Thymus (tissue), 11 donors: ENCODE results near the gene SHROOM1. TPM values are rescaled to one million over a fixed set of nuclear protein-coding genes. Genes with fewer than 3 reads are reported as not detected.

Source experiments
- DNase-seq, 9 donors: peaks; one replicate each; pipeline ENCODE4 v3.0.0-alpha.2; 2013; ENCODE audit warnings: low spot score in 9 of 9, low read depth in 6 of 9, missing footprints in 1 of 9
- H3K27ac ChIP-seq, 2 donors: one replicate each; pipeline ENCODE4 v1.5.1; 2013; ENCODE audit warnings: control low read depth in 1 of 2, low read depth in 1 of 2, low read length in 1 of 2, mild to moderate bottlenecking in 1 of 2, moderate library complexity in 1 of 2
- H3K27me3 ChIP-seq, 2 donors: one replicate each; pipeline ENCODE4 v1.5.1; 2013; ENCODE audit warnings: low read length in 1 of 2; ENCODE audit not compliant: control insufficient read depth in 2 of 2, insufficient read depth in 1 of 2
- H3K36me3 ChIP-seq, 2 donors: one replicate each; pipeline ENCODE4 v1.5.1; 2013; ENCODE audit warnings: low read length in 1 of 2, mild to moderate bottlenecking in 1 of 2, moderate library complexity in 1 of 2; ENCODE audit not compliant: control insufficient read depth in 2 of 2, insufficient read depth in 2 of 2
- H3K4me1 ChIP-seq, 2 donors: one replicate each; pipeline ENCODE4 v1.5.1; 2013; ENCODE audit warnings: low read length in 2 of 2; ENCODE audit not compliant: control insufficient read depth in 2 of 2, insufficient read depth in 2 of 2
- H3K4me3 ChIP-seq, 2 donors: one replicate each; pipeline ENCODE4 v1.5.1; 2013; ENCODE audit warnings: low read length in 2 of 2, control low read depth in 1 of 2, mild to moderate bottlenecking in 1 of 2
- H3K9me3 ChIP-seq, 2 donors: one replicate each; pipeline ENCODE4 v1.5.1; 2013; ENCODE audit warnings: low read length in 1 of 2, mild to moderate bottlenecking in 1 of 2; ENCODE audit not compliant: control insufficient read depth in 2 of 2, insufficient read depth in 1 of 2
- WGBS: extraction: QIAGEN DNeasy Blood & Tissue Kit; methylation state at CpG from one replicate; pipeline ENCODE4 v1.1.7; 2013; 5-methylcytosine and 5-hydroxymethylcytosine counted together
- polyA plus RNA-seq: library from polyadenylated mRNA; stranded (reverse); fragments of 200-250 nt; gene quantifications from one replicate; pipeline ENCODE4 v1.2.3, GENCODE V29; 2013
- total RNA-seq: library from RNA; stranded (reverse); fragments of 120-200 nt; gene quantifications from one replicate; pipeline ENCODE4 v1.2.4, GENCODE V29; 2013
- donor health status: healthy.

SHROOM1 gene
- total and polyA plus RNA-seq, 2 donors = 0.90 to 6.2 TPM

DNA sequence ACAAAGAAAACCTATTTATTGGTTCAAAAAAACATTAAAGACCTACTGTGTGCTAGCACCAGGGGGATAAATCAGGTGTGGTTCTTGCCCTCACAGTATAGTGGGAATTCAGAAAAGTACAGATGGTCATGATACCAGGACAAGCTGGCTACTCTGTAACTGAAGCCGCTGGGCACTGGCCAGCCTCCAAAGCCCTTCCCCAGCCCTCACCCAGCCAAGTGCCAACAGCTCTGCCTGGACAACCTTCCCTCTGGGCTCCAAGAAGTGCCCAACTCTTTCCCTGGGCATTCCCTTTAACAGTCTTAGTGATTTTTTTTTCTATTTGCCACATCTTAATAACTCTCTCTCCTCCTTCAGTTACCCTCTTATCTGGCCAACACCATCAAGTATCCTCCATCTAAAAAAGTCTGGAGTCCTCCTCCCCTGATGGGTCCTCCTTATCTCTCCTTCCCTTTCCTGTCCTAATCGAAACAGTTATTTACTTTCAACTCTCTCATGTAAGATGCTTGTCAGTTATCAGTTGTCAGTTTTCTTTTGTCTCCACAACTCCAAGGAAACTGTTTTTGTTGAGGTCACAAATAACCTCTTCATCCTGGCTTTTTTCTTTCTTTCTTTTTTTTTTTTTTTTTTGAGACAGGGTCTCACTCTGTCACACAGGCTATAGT is 40.1 kb downstream of the SHROOM1 start:
- H3K27ac ChIP-seq = no peak overlapping the region
- 78% methylated on average over 2 of the region's 2 CpGs for whole genome bisulfite sequencing
- no peak for DNase-seq
- no peaks in the 10 kb centered on the region for H3K9me3 ChIP-seq
- H3K36me3 ChIP-seq = no peaks in the 10 kb centered on the region
- H3K4me3 ChIP-seq = no peak overlapping the region
- peaks cover 0 to 7% of the 10 kb centered on the region in 2 donors for H3K27me3 ChIP-seq
- H3K4me1 ChIP-seq = peaks cover 0 to 3% of the 10 kb centered on the region in 2 donors

- Histone ChIP-seq H3K4me3 (no peak overlapping the region), H3K9me3 (no peaks in the 10 kb centered on the region), H3K4me1 (peaks cover 0 to 7% of the 10 kb centered on the region in 2 donors), H3K36me3 (no peaks in the 10 kb centered on the region), H3K27ac (no peak overlapping the region), H3K27me3 (peaks cover 0 to 7% of the 10 kb centered on the region in 2 donors)
- no peak for DNase-seq
- 94% methylated on average over 8 of the region's 8 CpGs for WGBS
Measured at GRCh38 chr5:132788990-132789886, 41.2 kb downstream of the SHROOM1 start.

- H3K27ac ChIP-seq = no peak overlapping the region
- no peaks in the 10 kb centered on the region for H3K36me3 ChIP-seq
- peaks cover 0 to 7% of the 10 kb centered on the region in 2 donors for H3K4me1 ChIP-seq
- 98% methylated on average over 1 of the region's 1 CpG for WGBS
- no peak overlapping the region for H3K4me3 ChIP-seq
- H3K9me3 ChIP-seq = no peaks in the 10 kb centered on the region
- H3K27me3 ChIP-seq = peaks cover 0 to 10% of the 10 kb centered on the region in 2 donors
- no peak for DNase-seq
Measured at GRCh38 chr5:132788508-132788907, 41.9 kb downstream of the SHROOM1 start.

DNA sequence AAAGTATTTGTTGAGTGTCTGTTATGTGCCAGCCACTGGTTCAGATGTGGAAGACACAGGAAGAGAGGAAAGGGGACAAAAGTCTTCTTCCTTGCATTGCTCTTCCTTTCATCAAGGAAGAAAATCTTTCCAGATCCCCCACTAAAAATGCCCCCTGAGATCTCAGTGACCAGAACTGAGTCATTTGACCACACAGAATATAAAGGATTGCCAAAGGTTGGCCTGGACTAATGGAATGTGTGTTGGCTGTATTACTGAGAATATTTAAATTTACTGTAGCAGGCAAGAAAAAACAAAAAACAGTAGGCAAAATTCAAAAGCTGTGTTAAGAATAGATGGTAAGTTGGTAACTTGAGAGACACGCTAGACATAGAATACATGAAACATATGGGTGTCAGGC is 43.4 kb downstream of the SHROOM1 start:
- H3K27me3 ChIP-seq = peaks cover 0 to 12% of the 10 kb centered on the region in 2 donors
- DNase-seq = no peak
- H3K9me3 ChIP-seq = no peaks in the 10 kb centered on the region
- H3K4me1 ChIP-seq = peaks cover 0 to 7% of the 10 kb centered on the region in 2 donors
- H3K27ac ChIP-seq = no peak overlapping the region
- H3K4me3 ChIP-seq = no peak overlapping the region
- 100% methylated on average over 1 of the region's 1 CpG for WGBS
- no peaks in the 10 kb centered on the region for H3K36me3 ChIP-seq

DNA sequence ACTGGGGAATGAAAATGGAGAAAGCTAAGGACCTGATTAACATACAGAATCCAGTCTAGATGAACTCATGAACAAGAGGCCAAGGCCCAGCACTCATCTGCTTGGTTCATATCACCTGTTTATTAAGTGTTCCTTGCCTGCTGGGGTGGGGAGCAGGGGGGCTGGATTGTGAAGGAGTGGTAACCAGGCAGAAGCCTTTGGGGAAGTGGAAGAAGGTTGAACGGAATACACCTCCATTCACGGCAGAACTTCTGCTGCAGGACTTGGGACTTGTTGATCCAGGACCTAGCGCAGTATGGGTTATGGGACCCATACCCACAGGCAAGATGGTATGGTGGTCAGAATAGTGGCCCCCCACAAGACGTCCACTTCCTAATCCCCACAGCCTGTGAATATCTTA is 44.6 kb downstream of the SHROOM1 start:
- no peak overlapping the region for H3K27ac ChIP-seq
- H3K36me3 ChIP-seq = no peaks in the 10 kb centered on the region
- H3K4me1 ChIP-seq = peaks cover 0 to 7% of the 10 kb centered on the region in 2 donors
- H3K4me3 ChIP-seq = no peak overlapping the region
- no peak for DNase-seq
- no peaks in the 10 kb centered on the region for H3K9me3 ChIP-seq
- 96% methylated on average over 4 of the region's 4 CpGs for WGBS
- H3K27me3 ChIP-seq = peaks cover 0 to 14% of the 10 kb centered on the region in 2 donors

GRCh38 chr5:132785365-132785764 is 45.1 kb downstream of the SHROOM1 start:
- no peak overlapping the region for H3K4me3 ChIP-seq
- peaks cover 0 to 14% of the 10 kb centered on the region in 2 donors for H3K27me3 ChIP-seq
- no peak overlapping the region for H3K27ac ChIP-seq
- no peaks in the 10 kb centered on the region for H3K36me3 ChIP-seq
- 79% methylated on average over 5 of the region's 5 CpGs for WGBS
- H3K4me1 ChIP-seq = peaks cover 0 to 7% of the 10 kb centered on the region in 2 donors
- peak in 1 of 9 donors; percentile 20 for DNase-seq
- H3K9me3 ChIP-seq = no peaks in the 10 kb centered on the region

- Histone ChIP-seq H3K27ac (no peak overlapping the region), H3K4me1 (peaks cover 4 to 14% of the 10 kb centered on the region in 2 donors), H3K4me3 (no peak overlapping the region), H3K9me3 (no peaks in the 10 kb centered on the region), H3K36me3 (no peaks in the 10 kb centered on the region), H3K27me3 (peaks cover 9 to 37% of the 10 kb centered on the region in 2 donors)
- WGBS = 24% methylated on average over 4 of the region's 4 CpGs
- DNase-seq = no peak
Measured at GRCh38 chr5:132782101-132782500, 48.3 kb downstream of the SHROOM1 start.

GRCh38 chr5:132781029-132781428 is 49.4 kb downstream of the SHROOM1 start:
- H3K27ac ChIP-seq = no peak overlapping the region
- H3K4me1 ChIP-seq = peaks cover 9 to 20% of the 10 kb centered on the region in 2 donors
- 96% methylated on average over 4 of the region's 4 CpGs for WGBS
- no peak overlapping the region for H3K4me3 ChIP-seq
- no peaks in the 10 kb centered on the region for H3K9me3 ChIP-seq
- peaks cover 11 to 44% of the 10 kb centered on the region in 2 donors for H3K27me3 ChIP-seq
- DNase-seq = no peak
- H3K36me3 ChIP-seq = no peaks in the 10 kb centered on the region

DNA sequence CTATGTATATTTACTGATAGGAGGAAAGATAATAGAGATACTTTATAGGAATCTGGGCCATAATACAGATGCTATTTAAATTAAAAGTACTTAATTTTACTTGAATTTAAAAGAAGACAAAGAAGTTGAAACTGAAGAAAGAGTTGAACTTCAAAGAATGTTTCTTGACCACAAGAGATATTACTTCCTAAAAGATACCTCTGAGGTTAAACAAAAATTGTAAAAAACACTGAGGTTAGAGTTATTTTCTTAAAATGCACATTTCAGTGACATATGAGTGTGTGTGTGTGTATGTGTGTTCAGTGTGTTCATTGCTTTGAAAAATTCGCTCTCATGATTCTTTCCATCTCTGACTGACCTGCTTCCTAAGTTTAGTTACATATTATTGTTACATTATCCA is 49.9 kb downstream of the SHROOM1 start:
- Histone ChIP-seq H3K4me3 (no peak overlapping the region), H3K4me1 (peaks cover 9 to 20% of the 10 kb centered on the region in 2 donors), H3K36me3 (no peaks in the 10 kb centered on the region), H3K9me3 (no peaks in the 10 kb centered on the region), H3K27me3 (peaks cover 12 to 48% of the 10 kb centered on the region in 2 donors), H3K27ac (no peak overlapping the region)
- DNase-seq = no peak
- WGBS = 62% methylated on average over 1 of the region's 1 CpG
